Smooth muscle cell (in vitro differentiated cells): ENCODE results near the gene PLTP. TPM values are rescaled to one million over a fixed set of nuclear protein-coding genes. Genes with fewer than 3 reads are reported as not detected.

Source experiments
- DNase-seq: peaks from one replicate; lab custom pipeline; 2025; ENCODE audit not compliant: unreplicated experiment; lab: John Stamatoyannopoulos, UW
- H2AFZ ChIP-seq: fragments of 200-600 bp; sonication (generic); 2 replicates; pipeline ENCODE4 v1.6.0; 2016; ENCODE audit warnings: antibody characterized with exemption, low read depth, mild to moderate bottlenecking
- H3F3A ChIP-seq: fragments of 200-600 bp; sonication (generic); 2 replicates; pipeline ENCODE4 v1.6.0; 2017; ENCODE audit warnings: antibody characterized with exemption, low read depth
- H3K27ac ChIP-seq: fragments of 200-600 bp; sonication (generic); 2 replicates; pipeline ENCODE4 v1.5.1; 2016; ENCODE audit warnings: low read depth, mild to moderate bottlenecking
- H3K27me3 ChIP-seq: fragments of 200-600 bp; sonication (generic); 2 replicates; pipeline ENCODE4 v1.6.1; 2016; ENCODE audit warnings: low read depth, mild to moderate bottlenecking
- H3K36me3 ChIP-seq: fragments of 200-600 bp; sonication (generic); 2 replicates; pipeline ENCODE4 v1.5.1; 2016; ENCODE audit warnings: low read depth
- H3K4me1 ChIP-seq: fragments of 200-600 bp; sonication (generic); 2 replicates; pipeline ENCODE4 v1.5.1; 2016; ENCODE audit warnings: low read depth
- H3K4me2 ChIP-seq: fragments of 200-600 bp; sonication (generic); 2 replicates; pipeline ENCODE4 v1.6.0; 2016; ENCODE audit warnings: mild to moderate bottlenecking
- H3K4me3 ChIP-seq: fragments of 200-600 bp; sonication (generic); 2 replicates; pipeline ENCODE4 v1.5.1; 2016; ENCODE audit warnings: mild to moderate bottlenecking
- H3K79me2 ChIP-seq: fragments of 200-600 bp; sonication (generic); 2 replicates; pipeline ENCODE4 v1.6.0; 2016; ENCODE audit warnings: low read depth, mild to moderate bottlenecking
- H3K9ac ChIP-seq: fragments of 200-600 bp; sonication (generic); 2 replicates; pipeline ENCODE4 v1.6.0; 2016; ENCODE audit warnings: low read depth
- H3K9me3 ChIP-seq: fragments of 200-600 bp; sonication (generic); replicated peaks from 2 replicates; pipeline ENCODE4 v1.5.1; 2016; ENCODE audit warnings: low read depth
- H4K20me1 ChIP-seq: fragments of 200-600 bp; sonication (generic); 2 replicates; pipeline ENCODE4 v1.6.0; 2016; ENCODE audit warnings: low read depth
- CTCF ChIP-seq: fragments of 200-600 bp; sonication (generic); IDR thresholded peaks from 2 replicates; pipeline ENCODE4 v1.5.1; 2017; ENCODE audit warnings: borderline replicate concordance, mild to moderate bottlenecking, antibody characterized with exemption; ENCODE audit not compliant: insufficient read depth, poor library complexity, severe bottlenecking
- WGBS: methylation state at CpG from one replicate; pipeline ENCODE4 v1.1.7; 2016; ENCODE audit warnings: low lambda C conversion rate; 5-methylcytosine and 5-hydroxymethylcytosine counted together
- polyA plus RNA-seq: library from polyadenylated mRNA; unstranded; fragments of >200 nt; fragmentation: Nextera tagmentation; extraction: Ambion mirVana; gene quantifications from 2 replicates; pipeline ENCODE4 v1.2.1, GENCODE V29; 2016
- total RNA-seq: library from RNA; depleted of rRNA; stranded (reverse); fragments of >200 nt; gene quantifications from 2 replicates; pipeline ENCODE4 v1.2.3, GENCODE V29; 2014

PLTP gene
- total and polyA plus RNA-seq, 2 experiments from 2014 or later = 81.0 to 262 TPM

DNA sequence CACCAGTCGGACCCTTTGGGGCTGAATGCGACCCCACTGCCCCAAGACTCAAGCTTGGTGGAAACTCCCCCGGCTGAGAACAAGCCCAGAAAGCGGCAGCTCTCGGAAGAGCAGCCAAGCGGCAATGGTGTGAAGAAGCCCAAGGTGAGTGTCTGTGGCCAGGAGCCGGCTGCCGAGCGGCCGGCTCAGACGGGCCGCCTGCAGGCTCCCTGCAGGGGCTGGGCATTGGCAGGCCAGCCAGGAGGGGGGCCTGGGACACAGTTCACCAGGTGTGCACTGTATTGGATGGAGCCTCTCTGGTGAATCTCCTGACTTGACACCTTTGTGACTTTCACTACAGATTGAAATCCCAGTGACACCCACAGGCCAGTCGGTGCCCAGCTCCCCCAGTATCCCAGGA, 28.5 kb upstream of the PLTP start:
- 99% methylated on average over 13 of the region's 13 CpGs for WGBS
- Histone ChIP-seq H3K4me3 (no peak overlapping the region), H3K4me1 (peaks cover 9% of the 10 kb centered on the region), H3K9ac (no peak overlapping the region), H3K4me2 (no peak overlapping the region), H3K79me2 (peaks cover 23% of the 10 kb centered on the region), H3K27me3 (no peaks in the 10 kb centered on the region), H3K9me3 (no peaks in the 10 kb centered on the region), H3K27ac (no peak overlapping the region), H4K20me1 (peaks cover 32% of the 10 kb centered on the region), H3F3A (no peaks in the 10 kb centered on the region), H2AFZ (no peak overlapping the region), H3K36me3 (peaks cover 2% of the 10 kb centered on the region)
- no peak for DNase-seq
- no peak for TF ChIP-seq CTCF

DNA sequence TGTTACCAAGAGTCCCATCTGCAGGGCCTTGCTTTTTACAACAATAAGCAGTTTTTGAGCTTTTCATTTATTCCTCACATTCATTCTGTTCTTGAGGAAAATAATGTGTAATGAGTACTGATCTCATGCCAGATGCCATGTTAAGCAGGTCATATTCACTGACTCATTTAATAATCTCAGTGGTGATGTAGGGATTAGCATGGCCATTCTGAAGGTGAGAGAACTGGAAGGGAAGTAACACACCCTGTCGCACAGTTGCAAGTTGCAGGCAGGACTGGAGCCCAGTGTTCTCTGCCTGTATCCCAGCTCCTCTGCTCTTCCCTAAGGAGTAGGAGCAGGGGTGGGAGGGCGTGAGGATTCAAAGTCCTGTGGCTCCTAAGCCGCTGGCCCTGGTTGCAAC, 28.1 kb upstream of the PLTP start:
- no peaks in the 10 kb centered on the region for H3F3A ChIP-seq
- 100% methylated on average over 3 of the region's 3 CpGs for WGBS
- no peak for DNase-seq
- no peak overlapping the region for H2AFZ ChIP-seq
- peaks cover 10% of the 10 kb centered on the region for H3K4me1 ChIP-seq
- no peak overlapping the region for H3K27ac ChIP-seq
- H3K9ac ChIP-seq = no peak overlapping the region
- peaks cover 34% of the 10 kb centered on the region for H4K20me1 ChIP-seq
- H3K36me3 ChIP-seq = peaks cover 2% of the 10 kb centered on the region
- H3K4me2 ChIP-seq = no peak overlapping the region
- peaks cover 23% of the 10 kb centered on the region for H3K79me2 ChIP-seq
- no peak for TF ChIP-seq CTCF
- H3K4me3 ChIP-seq = no peak overlapping the region
- no peaks in the 10 kb centered on the region for H3K9me3 ChIP-seq
- H3K27me3 ChIP-seq = no peaks in the 10 kb centered on the region

DNA sequence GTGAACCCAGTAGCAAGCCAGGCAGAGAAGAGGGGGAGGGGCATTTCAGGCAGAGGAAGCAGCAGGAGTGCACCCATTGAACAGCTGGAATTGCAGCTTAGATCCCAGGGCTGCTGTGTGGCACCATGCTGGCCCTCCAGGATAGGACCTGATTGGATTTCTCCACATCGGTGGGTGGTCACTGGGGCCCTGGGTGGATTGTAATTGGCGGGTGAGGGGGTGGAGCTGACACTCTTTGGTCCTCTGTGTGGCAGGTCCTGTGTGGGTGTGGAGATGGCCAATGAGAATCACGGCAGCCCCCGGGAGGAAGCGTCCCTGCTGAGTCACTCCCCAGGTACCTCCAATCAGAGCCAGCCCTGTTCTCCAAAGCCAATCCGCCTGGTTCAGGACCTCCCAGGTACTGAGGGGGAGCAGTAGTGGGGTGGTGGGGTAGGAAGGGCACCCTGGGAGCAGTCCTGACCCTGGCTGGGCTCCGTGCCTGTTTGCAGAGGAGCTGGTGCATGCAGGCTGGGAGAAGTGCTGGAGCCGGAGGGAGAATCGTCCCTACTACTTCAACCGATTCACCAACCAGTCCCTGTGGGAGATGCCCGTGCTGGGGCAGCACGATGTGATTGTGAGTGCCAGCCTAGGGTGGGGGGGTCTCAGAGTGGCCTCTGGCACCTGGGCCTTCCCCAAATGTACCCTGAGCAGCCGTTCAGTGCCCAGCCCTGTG, 26.9 kb upstream of the PLTP start:
- H3K4me2 ChIP-seq = no peak overlapping the region
- peaks cover 10% of the 10 kb centered on the region for H3K4me1 ChIP-seq
- H3K9me3 ChIP-seq = no peaks in the 10 kb centered on the region
- no peaks in the 10 kb centered on the region for H3F3A ChIP-seq
- no peak for TF ChIP-seq CTCF
- DNase-seq = no peak
- peaks cover 35% of the 10 kb centered on the region for H4K20me1 ChIP-seq
- H3K27ac ChIP-seq = no peak overlapping the region
- H3K9ac ChIP-seq = no peak overlapping the region
- H2AFZ ChIP-seq = no peak overlapping the region
- H3K79me2 ChIP-seq = peaks cover 27% of the 10 kb centered on the region
- no peaks in the 10 kb centered on the region for H3K27me3 ChIP-seq
- 91% methylated on average over 12 of the region's 13 CpGs for WGBS
- H3K36me3 ChIP-seq = peaks cover 2% of the 10 kb centered on the region
- H3K4me3 ChIP-seq = no peak overlapping the region

DNA sequence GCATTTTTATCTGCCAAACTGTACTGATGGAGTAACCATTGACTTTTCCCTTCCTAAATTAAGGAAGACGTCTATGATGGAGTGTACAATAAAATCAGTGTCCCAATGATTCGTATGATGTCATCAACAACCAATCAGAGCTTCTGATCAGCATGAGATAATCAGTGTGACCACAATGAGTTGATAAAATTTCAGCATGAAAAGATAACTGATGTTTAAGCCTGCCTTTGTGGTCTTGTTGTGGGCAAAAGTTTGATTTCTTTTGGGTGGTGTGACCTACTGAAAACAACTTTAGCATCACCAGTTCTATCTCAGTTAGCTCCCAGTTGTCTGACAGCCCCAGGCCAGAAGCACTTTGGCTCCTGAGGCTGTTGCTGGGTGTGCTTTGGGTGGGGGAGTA, 25.8 kb upstream of the PLTP start:
- no peak overlapping the region for H3K27ac ChIP-seq
- peaks cover 2% of the 10 kb centered on the region for H3K36me3 ChIP-seq
- H3F3A ChIP-seq = no peaks in the 10 kb centered on the region
- no peak for DNase-seq
- TF ChIP-seq CTCF = no peak
- 83% methylated on average over 2 of the region's 2 CpGs for WGBS
- no peaks in the 10 kb centered on the region for H3K9me3 ChIP-seq
- no peak overlapping the region for H3K4me3 ChIP-seq
- no peak overlapping the region for H3K4me2 ChIP-seq
- peaks cover 10% of the 10 kb centered on the region for H3K4me1 ChIP-seq
- no peaks in the 10 kb centered on the region for H3K27me3 ChIP-seq
- peaks cover 35% of the 10 kb centered on the region for H3K79me2 ChIP-seq
- H3K9ac ChIP-seq = no peak overlapping the region
- H2AFZ ChIP-seq = no peak overlapping the region
- H4K20me1 ChIP-seq = peaks cover 47% of the 10 kb centered on the region
